ENCODE data around the gene UST.

Gene UST

GRCh38 chr6:149015535-149016525 lies 269.0 kb downstream of the UST start:
- H3K4me2 ChIP-seq (ENCODE audit: low read length), result no peak overlapping the region
- no CpG with 5 or more reads among the region's 9 CpGs for WGBS (ENCODE audit: extremely low coverage, insufficient coverage, low lambda C conversion rate)
- no peak overlapping the region for H2AK5ac ChIP-seq (ENCODE audit: low read length)
- H3K79me1 ChIP-seq (ENCODE audit: low read length), result no peaks in the 10 kb centered on the region
- no peak overlapping the region for H4K8ac ChIP-seq (ENCODE audit: low read depth, low read length)
- no peak overlapping the region for H4K5ac ChIP-seq (ENCODE audit: low read length)
- H3K4ac ChIP-seq (ENCODE audit: low read depth, low read length), result no peak overlapping the region
- no peak overlapping the region for H2BK15ac ChIP-seq (replicated peaks; ENCODE audit: low read depth)
- H3K79me2 ChIP-seq (ENCODE audit: control insufficient read depth, insufficient read depth, low read length), result no peaks in the 10 kb centered on the region
- H3K23ac ChIP-seq (ENCODE audit: low read length), result no peak overlapping the region
- H3K9ac ChIP-seq (ENCODE audit: low read length), result no peak overlapping the region
- H2BK120ac ChIP-seq (ENCODE audit: low read depth, low read length), result no peak overlapping the region
- H3K27me3 ChIP-seq (ENCODE audit: insufficient read depth, low read length, poor library complexity), result no peaks in the 10 kb centered on the region
- H3K18ac ChIP-seq (ENCODE audit: low read length), result peak overlapping the region; percentile 7
- no peaks in the 10 kb centered on the region for H3K36me3 ChIP-seq (ENCODE audit: control insufficient read depth, insufficient read depth, low read length)
- H3K56ac ChIP-seq (ENCODE audit: low read length), result no peak overlapping the region
- H3K4me1 ChIP-seq (ENCODE audit: control insufficient read depth, low read depth, low read length), result no peaks in the 10 kb centered on the region
- no peak for DNase-seq
- H3K4me3 ChIP-seq (ENCODE audit: low read length), result no peak overlapping the region
- H2BK5ac ChIP-seq (ENCODE audit: low read length), result no peak overlapping the region
- H3K27ac ChIP-seq (ENCODE audit: low read depth, low read length), result no peak overlapping the region

GRCh38 chr6:149016716-149017115 lies 269.9 kb downstream of the UST start:
- no CpG with 5 or more reads among the region's 7 CpGs for WGBS (ENCODE audit: extremely low coverage, insufficient coverage, low lambda C conversion rate)
- DNase-seq, result no peak
- Histone ChIP-seq H3K9ac (ENCODE audit: low read length) (no peak overlapping the region), H3K4me3 (ENCODE audit: low read length) (no peak overlapping the region), H2BK120ac (ENCODE audit: low read depth, low read length) (no peak overlapping the region), H4K5ac (ENCODE audit: low read length) (no peak overlapping the region), H2BK5ac (ENCODE audit: low read length) (no peak overlapping the region), H3K56ac (ENCODE audit: low read length) (no peak overlapping the region), H3K79me1 (ENCODE audit: low read length) (no peaks in the 10 kb centered on the region), H3K4ac (ENCODE audit: low read depth, low read length) (no peak overlapping the region), H3K27ac (ENCODE audit: low read depth, low read length) (no peak overlapping the region), H3K4me1 (ENCODE audit: control insufficient read depth, low read depth, low read length) (no peaks in the 10 kb centered on the region), H3K27me3 (ENCODE audit: insufficient read depth, low read length, poor library complexity) (no peaks in the 10 kb centered on the region), H3K4me2 (ENCODE audit: low read length) (no peak overlapping the region), H3K23ac (ENCODE audit: low read length) (no peak overlapping the region), H4K8ac (ENCODE audit: low read depth, low read length) (no peak overlapping the region), H3K79me2 (ENCODE audit: control insufficient read depth, insufficient read depth, low read length) (no peaks in the 10 kb centered on the region), H2AK5ac (ENCODE audit: low read length) (no peak overlapping the region), H3K36me3 (ENCODE audit: control insufficient read depth, insufficient read depth, low read length) (no peaks in the 10 kb centered on the region), H3K18ac (ENCODE audit: low read length) (no peak overlapping the region), H2BK15ac (replicated peaks; ENCODE audit: low read depth) (no peak overlapping the region)

GRCh38 chr6:149020319-149020718 lies 273.5 kb downstream of the UST start:
- Histone ChIP-seq H2BK120ac (ENCODE audit: low read depth, low read length) (no peak overlapping the region), H2BK5ac (ENCODE audit: low read length) (no peak overlapping the region), H4K5ac (ENCODE audit: low read length) (no peak overlapping the region), H3K4me1 (ENCODE audit: control insufficient read depth, low read depth, low read length) (no peaks in the 10 kb centered on the region), H2AK5ac (ENCODE audit: low read length) (no peak overlapping the region), H3K56ac (ENCODE audit: low read length) (no peak overlapping the region), H2BK15ac (replicated peaks; ENCODE audit: low read depth) (no peak overlapping the region), H3K4me2 (ENCODE audit: low read length) (no peak overlapping the region), H3K27me3 (ENCODE audit: insufficient read depth, low read length, poor library complexity) (no peaks in the 10 kb centered on the region), H4K8ac (ENCODE audit: low read depth, low read length) (no peak overlapping the region), H3K18ac (ENCODE audit: low read length) (no peak overlapping the region), H3K79me1 (ENCODE audit: low read length) (no peaks in the 10 kb centered on the region), H3K23ac (ENCODE audit: low read length) (no peak overlapping the region), H3K79me2 (ENCODE audit: control insufficient read depth, insufficient read depth, low read length) (no peaks in the 10 kb centered on the region), H3K4me3 (ENCODE audit: low read length) (no peak overlapping the region), H3K9ac (ENCODE audit: low read length) (no peak overlapping the region), H3K36me3 (ENCODE audit: control insufficient read depth, insufficient read depth, low read length) (no peaks in the 10 kb centered on the region), H3K4ac (ENCODE audit: low read depth, low read length) (no peak overlapping the region), H3K27ac (ENCODE audit: low read depth, low read length) (no peak overlapping the region)
- DNase-seq, result no peak
- WGBS (ENCODE audit: extremely low coverage, insufficient coverage, low lambda C conversion rate), result no CpG with 5 or more reads among the region's 3 CpGs

GRCh38 chr6:149024361-149024760 lies 277.5 kb downstream of the UST start:
- H3K36me3 ChIP-seq (ENCODE audit: control insufficient read depth, insufficient read depth, low read length), result no peaks in the 10 kb centered on the region
- no peak overlapping the region for H3K18ac ChIP-seq (ENCODE audit: low read length)
- no peak overlapping the region for H4K8ac ChIP-seq (ENCODE audit: low read depth, low read length)
- H2BK5ac ChIP-seq (ENCODE audit: low read length), result no peak overlapping the region
- H3K79me2 ChIP-seq (ENCODE audit: control insufficient read depth, insufficient read depth, low read length), result no peaks in the 10 kb centered on the region
- H3K4me1 ChIP-seq (ENCODE audit: control insufficient read depth, low read depth, low read length), result no peaks in the 10 kb centered on the region
- H2BK120ac ChIP-seq (ENCODE audit: low read depth, low read length), result no peak overlapping the region
- H4K5ac ChIP-seq (ENCODE audit: low read length), result no peak overlapping the region
- H3K56ac ChIP-seq (ENCODE audit: low read length), result no peak overlapping the region
- no peak overlapping the region for H3K9ac ChIP-seq (ENCODE audit: low read length)
- no peak overlapping the region for H3K27ac ChIP-seq (ENCODE audit: low read depth, low read length)
- H3K4ac ChIP-seq (ENCODE audit: low read depth, low read length), result no peak overlapping the region
- no peak overlapping the region for H2BK15ac ChIP-seq (replicated peaks; ENCODE audit: low read depth)
- H2AK5ac ChIP-seq (ENCODE audit: low read length), result no peak overlapping the region
- H3K79me1 ChIP-seq (ENCODE audit: low read length), result no peaks in the 10 kb centered on the region
- H3K27me3 ChIP-seq (ENCODE audit: insufficient read depth, low read length, poor library complexity), result no peaks in the 10 kb centered on the region
- no peak overlapping the region for H3K23ac ChIP-seq (ENCODE audit: low read length)
- no CpG with 5 or more reads among the region's 1 CpG for WGBS (ENCODE audit: extremely low coverage, insufficient coverage, low lambda C conversion rate)
- DNase-seq, result peak; percentile 24
- H3K4me3 ChIP-seq (ENCODE audit: low read length), result no peak overlapping the region
- H3K4me2 ChIP-seq (ENCODE audit: low read length), result no peak overlapping the region

GRCh38 chr6:149025061-149025460 lies 278.2 kb downstream of the UST start:
- no peaks in the 10 kb centered on the region for H3K79me1 ChIP-seq (ENCODE audit: low read length)
- no peak overlapping the region for H3K9ac ChIP-seq (ENCODE audit: low read length)
- no peak overlapping the region for H4K8ac ChIP-seq (ENCODE audit: low read depth, low read length)
- no peaks in the 10 kb centered on the region for H3K79me2 ChIP-seq (ENCODE audit: control insufficient read depth, insufficient read depth, low read length)
- H3K56ac ChIP-seq (ENCODE audit: low read length), result no peak overlapping the region
- no peak overlapping the region for H3K23ac ChIP-seq (ENCODE audit: low read length)
- no CpG with 5 or more reads among the region's 2 CpGs for WGBS (ENCODE audit: extremely low coverage, insufficient coverage, low lambda C conversion rate)
- DNase-seq, result no peak
- H2BK120ac ChIP-seq (ENCODE audit: low read depth, low read length), result no peak overlapping the region
- H3K4me1 ChIP-seq (ENCODE audit: control insufficient read depth, low read depth, low read length), result no peaks in the 10 kb centered on the region
- no peak overlapping the region for H3K18ac ChIP-seq (ENCODE audit: low read length)
- no peak overlapping the region for H3K4ac ChIP-seq (ENCODE audit: low read depth, low read length)
- no peak overlapping the region for H3K4me2 ChIP-seq (ENCODE audit: low read length)
- no peaks in the 10 kb centered on the region for H3K27me3 ChIP-seq (ENCODE audit: insufficient read depth, low read length, poor library complexity)
- H2AK5ac ChIP-seq (ENCODE audit: low read length), result no peak overlapping the region
- no peak overlapping the region for H3K27ac ChIP-seq (ENCODE audit: low read depth, low read length)
- H2BK5ac ChIP-seq (ENCODE audit: low read length), result no peak overlapping the region
- no peak overlapping the region for H3K4me3 ChIP-seq (ENCODE audit: low read length)
- H3K36me3 ChIP-seq (ENCODE audit: control insufficient read depth, insufficient read depth, low read length), result no peaks in the 10 kb centered on the region
- no peak overlapping the region for H4K5ac ChIP-seq (ENCODE audit: low read length)
- no peak overlapping the region for H2BK15ac ChIP-seq (replicated peaks; ENCODE audit: low read depth)

Data from mesendoderm (in vitro differentiated cells).